HG03442 (cell line): ENCODE measurements around the gene OR1L8.

Experiments used
- ATAC-seq: cut with Tn5 transposase; IDR thresholded peaks from one replicate; pipeline ENCODE4 v1.9.1; 2021; ENCODE audit warnings: mild to moderate bottlenecking, moderate library complexity; ENCODE audit not compliant: unreplicated experiment

Gene OR1L8

DNA sequence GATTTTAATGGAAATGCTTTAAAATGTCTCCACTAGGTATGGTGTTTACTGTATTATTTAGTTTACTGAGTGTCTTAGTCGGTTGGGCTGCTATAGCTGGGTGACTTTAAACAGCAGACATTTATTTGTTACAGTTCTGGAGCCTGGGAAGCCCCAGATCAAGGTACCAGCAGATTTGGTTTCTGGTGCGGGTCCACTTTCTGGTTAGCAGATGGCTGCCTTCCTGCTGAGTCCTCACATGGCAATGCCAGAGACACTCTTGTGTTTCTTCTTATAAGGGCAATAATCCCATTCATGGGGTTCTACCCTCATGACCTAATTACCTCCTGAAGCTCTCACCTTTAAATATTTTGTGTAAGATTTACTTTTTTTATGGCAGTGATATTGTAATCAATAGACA, 65.0 kb downstream of the OR1L8 start:
- no peak for ATAC-seq
